HG02840 (cell line): ENCODE data around the gene PSME4.
"Not testable (repeated sequence)": the region's sequence is repeated elsewhere in the genome, so short reads cannot be mapped to it uniquely, and the experiment has no call there.

Source experiments
- ATAC-seq: cut with Tn5 transposase; IDR thresholded peaks from one replicate; pipeline ENCODE4 v1.9.1; 2021; ENCODE audit warnings: mild to moderate bottlenecking, moderate library complexity, moderate number of reproducible peaks; ENCODE audit not compliant: unreplicated experiment, low FRiP score

PSME4 gene

GRCh38 chr2:53843595-53843994 is 127.2 kb downstream of the PSME4 start:
- no peak for ATAC-seq

GRCh38 chr2:53842891-53843290 is 127.9 kb downstream of the PSME4 start:
- no peak for ATAC-seq

GRCh38 chr2:53841651-53842050 is 129.1 kb downstream of the PSME4 start:
- not testable (repeated sequence) for ATAC-seq

GRCh38 chr2:53840580-53840979 is 130.2 kb downstream of the PSME4 start:
- no peak for ATAC-seq

- not testable (repeated sequence) for ATAC-seq
These were observed 140.9 kb downstream of the PSME4 start for GRCh38 chr2:53829980-53830290.

- no peak for ATAC-seq
These were observed 141.4 kb downstream of the PSME4 start for GRCh38 chr2:53829273-53829979.

- ATAC-seq = no peak
These were observed 142.5 kb downstream of the PSME4 start for GRCh38 chr2:53828331-53828730.

GRCh38 chr2:53827398-53828175 is 143.2 kb downstream of the PSME4 start:
- no peak for ATAC-seq

- ATAC-seq = no peak
These were observed 144.0 kb downstream of the PSME4 start for GRCh38 chr2:53826587-53827397.

- ATAC-seq = no peak
These were observed 144.8 kb downstream of the PSME4 start for GRCh38 chr2:53826030-53826410.

GRCh38 chr2:53823639-53824038 is 147.2 kb downstream of the PSME4 start:
- not testable (repeated sequence) for ATAC-seq

GRCh38 chr2:53821810-53822209 is 149.0 kb downstream of the PSME4 start:
- ATAC-seq = no peak

GRCh38 chr2:53820711-53821110 is 150.1 kb downstream of the PSME4 start:
- no peak for ATAC-seq

- no peak for ATAC-seq
These were observed 150.7 kb downstream of the PSME4 start for GRCh38 chr2:53820048-53820447.

GRCh38 chr2:53819634-53820033 is 151.2 kb downstream of the PSME4 start:
- no peak for ATAC-seq

GRCh38 chr2:53818854-53819435 is 151.8 kb downstream of the PSME4 start:
- no peak for ATAC-seq
